ENCODE results near the gene KCNAB1. TPM values are rescaled to one million over a fixed set of nuclear protein-coding genes. Genes with fewer than 3 reads are reported as not detected.
A peak's percentile ranks its signal among the peaks of the same experiment; 100 is the strongest.

The KCNAB1 gene
- total and polyA plus RNA-seq, 4 donors, result 8.9 to 45.8 (median 17.8) TPM

- Histone ChIP-seq H3K4me3 (ENCODE audit: low read length in 2 of 2) (no peak overlapping the region), H3K9me3 (ENCODE audit: control insufficient read depth, low read length) (no peaks in the 10 kb centered on the region), H3K36me3 (ENCODE audit: control insufficient read depth in 1 of 2, insufficient read depth in 2 of 2, low read length in 1 of 2) (peaks cover 0 to 2% of the 10 kb centered on the region in 2 donors), H3K27me3 (ENCODE audit: control insufficient read depth in 1 of 2, insufficient read depth in 2 of 2, low read length in 1 of 2) (no peaks in the 10 kb centered on the region), H3K4me1 (ENCODE audit: control insufficient read depth in 1 of 2, insufficient read depth in 2 of 2, low read length in 2 of 2) (peaks cover 3 to 5% of the 10 kb centered on the region in 2 donors), H3K27ac (ENCODE audit: low read depth in 1 of 2, low read length in 2 of 2) (no peak overlapping the region)
- intact Hi-C loops (cut with DNase I), result loop anchor here in 1 of 2 donors (5.0 kb wide), 1 partner anchor 34 kb away; no protein-coding TSS in a partner anchor
- ATAC-seq (ENCODE audit: low FRiP score), result no peak
- no peak for DNase-seq
- WGBS, 2 donors, result 95 to 100% methylated on average over 1 of the region's 1 CpG
Observed at GRCh38 chr3:156495816-156496215, 375.4 kb downstream of the KCNAB1 start.

GRCh38 chr3:156497326-156497725 lies 376.9 kb downstream of the KCNAB1 start:
- no peak for ATAC-seq (ENCODE audit: low FRiP score)
- peaks cover under 1 to 3% of the 10 kb centered on the region in 2 donors for H3K4me1 ChIP-seq (ENCODE audit: control insufficient read depth in 1 of 2, insufficient read depth in 2 of 2, low read length in 2 of 2)
- DNase-seq, result no peak
- WGBS, 2 donors, result 19 to 20% methylated on average over 1 of the region's 1 CpG
- H3K27ac ChIP-seq (ENCODE audit: low read depth in 1 of 2, low read length in 2 of 2), result peak overlapping the region in 1 of 2 donors; percentile 49
- no peaks in the 10 kb centered on the region for H3K9me3 ChIP-seq (ENCODE audit: control insufficient read depth, low read length)
- H3K27me3 ChIP-seq (ENCODE audit: control insufficient read depth in 1 of 2, insufficient read depth in 2 of 2, low read length in 1 of 2), result no peaks in the 10 kb centered on the region
- intact Hi-C loops (cut with DNase I), result loop anchor here in 1 of 2 donors (5.0 kb wide), 1 partner anchor 35 kb away; no protein-coding TSS in a partner anchor
- H3K4me3 ChIP-seq (ENCODE audit: low read length in 2 of 2), result no peak overlapping the region
- H3K36me3 ChIP-seq (ENCODE audit: control insufficient read depth in 1 of 2, insufficient read depth in 2 of 2, low read length in 1 of 2), result peaks cover 0 to 2% of the 10 kb centered on the region in 2 donors

- H3K4me1 ChIP-seq (ENCODE audit: control insufficient read depth in 1 of 2, insufficient read depth in 2 of 2, low read length in 2 of 2), result no peaks in the 10 kb centered on the region
- ATAC-seq (ENCODE audit: low FRiP score) (no peak), DNase-seq (no peak)
- H3K27ac ChIP-seq (ENCODE audit: low read depth in 1 of 2, low read length in 2 of 2), result no peak overlapping the region
- no peaks in the 10 kb centered on the region for H3K27me3 ChIP-seq (ENCODE audit: control insufficient read depth in 1 of 2, insufficient read depth in 2 of 2, low read length in 1 of 2)
- intact Hi-C loops (cut with DNase I), result loop anchor here in 1 of 2 donors (5.0 kb wide), 1 partner anchor 36 kb away; no protein-coding TSS in a partner anchor
- H3K4me3 ChIP-seq (ENCODE audit: low read length in 2 of 2), result no peak overlapping the region
- no peaks in the 10 kb centered on the region for H3K9me3 ChIP-seq (ENCODE audit: control insufficient read depth, low read length)
- 95 to 98% methylated on average over 5 of the region's 5 CpGs for WGBS, 2 donors
- H3K36me3 ChIP-seq (ENCODE audit: control insufficient read depth in 1 of 2, insufficient read depth in 2 of 2, low read length in 1 of 2), result peaks cover 0 to 2% of the 10 kb centered on the region in 2 donors
Observed at GRCh38 chr3:156498307-156498706, 377.9 kb downstream of the KCNAB1 start.

- DNase-seq (no peak), ATAC-seq (ENCODE audit: low FRiP score) (no peak)
- H3K4me3 ChIP-seq (ENCODE audit: low read length in 2 of 2), result no peak overlapping the region
- H3K4me1 ChIP-seq (ENCODE audit: control insufficient read depth in 1 of 2, insufficient read depth in 2 of 2, low read length in 2 of 2), result no peaks in the 10 kb centered on the region
- no peak overlapping the region for H3K27ac ChIP-seq (ENCODE audit: low read depth in 1 of 2, low read length in 2 of 2)
- no peaks in the 10 kb centered on the region for H3K9me3 ChIP-seq (ENCODE audit: control insufficient read depth, low read length)
- no peaks in the 10 kb centered on the region for H3K36me3 ChIP-seq (ENCODE audit: control insufficient read depth in 1 of 2, insufficient read depth in 2 of 2, low read length in 1 of 2)
- intact Hi-C loops (cut with DNase I), result loop anchor here (10.0 kb wide), 2 partner anchors 52 to 462 kb away; no protein-coding TSS in a partner anchor
- H3K27me3 ChIP-seq (ENCODE audit: control insufficient read depth in 1 of 2, insufficient read depth in 2 of 2, low read length in 1 of 2), result no peaks in the 10 kb centered on the region
Observed at GRCh38 chr3:156507285-156507684, 386.9 kb downstream of the KCNAB1 start.

GRCh38 chr3:156509189-156510174 lies 389.1 kb downstream of the KCNAB1 start:
- H3K9me3 ChIP-seq (ENCODE audit: control insufficient read depth, low read length), result no peaks in the 10 kb centered on the region
- H3K4me3 ChIP-seq (ENCODE audit: low read length in 2 of 2), result no peak overlapping the region
- no peaks in the 10 kb centered on the region for H3K36me3 ChIP-seq (ENCODE audit: control insufficient read depth in 1 of 2, insufficient read depth in 2 of 2, low read length in 1 of 2)
- H3K4me1 ChIP-seq (ENCODE audit: control insufficient read depth in 1 of 2, insufficient read depth in 2 of 2, low read length in 2 of 2), result no peaks in the 10 kb centered on the region
- DNase-seq, result no peak
- peak; percentile 83 for ATAC-seq (ENCODE audit: low FRiP score)
- H3K27ac ChIP-seq (ENCODE audit: low read depth in 1 of 2, low read length in 2 of 2), result peak overlapping the region in 1 of 2 donors; percentile 20
- H3K27me3 ChIP-seq (ENCODE audit: control insufficient read depth in 1 of 2, insufficient read depth in 2 of 2, low read length in 1 of 2), result no peaks in the 10 kb centered on the region
- WGBS, 2 donors, result 67 to 69% methylated on average over 5 of the region's 5 CpGs
- intact Hi-C loops (cut with DNase I), result loop anchor here (1.0 to 10.0 kb wide), 5 partner anchors 55 to 465 kb away; no protein-coding TSS in a partner anchor

- intact Hi-C loops (cut with DNase I), result loop anchor here in 1 of 2 donors (5.0 kb wide), 1 partner anchor 340 kb away; no protein-coding TSS in a partner anchor
- Histone ChIP-seq H3K36me3 (ENCODE audit: control insufficient read depth in 1 of 2, insufficient read depth in 2 of 2, low read length in 1 of 2) (no peaks in the 10 kb centered on the region), H3K4me3 (ENCODE audit: low read length in 2 of 2) (no peak overlapping the region), H3K9me3 (ENCODE audit: control insufficient read depth, low read length) (no peaks in the 10 kb centered on the region), H3K27ac (ENCODE audit: low read depth in 1 of 2, low read length in 2 of 2) (no peak overlapping the region), H3K27me3 (ENCODE audit: control insufficient read depth in 1 of 2, insufficient read depth in 2 of 2, low read length in 1 of 2) (no peaks in the 10 kb centered on the region), H3K4me1 (ENCODE audit: control insufficient read depth in 1 of 2, insufficient read depth in 2 of 2, low read length in 2 of 2) (no peaks in the 10 kb centered on the region)
- ATAC-seq (ENCODE audit: low FRiP score) (no peak), DNase-seq (no peak)
- WGBS, 2 donors, result 88 to 91% methylated on average over 2 of the region's 2 CpGs
Observed at GRCh38 chr3:156511987-156512677, 391.8 kb downstream of the KCNAB1 start.

- no peaks in the 10 kb centered on the region for H3K9me3 ChIP-seq (ENCODE audit: control insufficient read depth, low read length)
- no peaks in the 10 kb centered on the region for H3K27me3 ChIP-seq (ENCODE audit: control insufficient read depth in 1 of 2, insufficient read depth in 2 of 2, low read length in 1 of 2)
- intact Hi-C loops (cut with DNase I), result loop anchor here in 1 of 2 donors (5.0 kb wide), 1 partner anchor 341 kb away; no protein-coding TSS in a partner anchor
- 79 to 83% methylated on average over 5 of the region's 5 CpGs for WGBS, 2 donors
- no peaks in the 10 kb centered on the region for H3K4me1 ChIP-seq (ENCODE audit: control insufficient read depth in 1 of 2, insufficient read depth in 2 of 2, low read length in 2 of 2)
- H3K27ac ChIP-seq (ENCODE audit: low read depth in 1 of 2, low read length in 2 of 2), result no peak overlapping the region
- ATAC-seq (ENCODE audit: low FRiP score) (no peak), DNase-seq (no peak)
- H3K36me3 ChIP-seq (ENCODE audit: control insufficient read depth in 1 of 2, insufficient read depth in 2 of 2, low read length in 1 of 2), result no peaks in the 10 kb centered on the region
- H3K4me3 ChIP-seq (ENCODE audit: low read length in 2 of 2), result no peak overlapping the region
Observed at GRCh38 chr3:156513619-156514018, 393.2 kb downstream of the KCNAB1 start.

- WGBS, 2 donors, result 48 to 59% methylated on average over 3 of the region's 3 CpGs
- no peak for DNase-seq
- Histone ChIP-seq H3K9me3 (ENCODE audit: control insufficient read depth, low read length) (no peaks in the 10 kb centered on the region), H3K27ac (ENCODE audit: low read depth in 1 of 2, low read length in 2 of 2) (no peak overlapping the region), H3K36me3 (ENCODE audit: control insufficient read depth in 1 of 2, insufficient read depth in 2 of 2, low read length in 1 of 2) (no peaks in the 10 kb centered on the region), H3K4me1 (ENCODE audit: control insufficient read depth in 1 of 2, insufficient read depth in 2 of 2, low read length in 2 of 2) (no peaks in the 10 kb centered on the region), H3K4me3 (ENCODE audit: low read length in 2 of 2) (no peak overlapping the region), H3K27me3 (ENCODE audit: control insufficient read depth in 1 of 2, insufficient read depth in 2 of 2, low read length in 1 of 2) (no peaks in the 10 kb centered on the region)
- intact Hi-C loops (cut with DNase I), result no loop called here
- ATAC-seq (ENCODE audit: low FRiP score), result peak; percentile 57
Observed at GRCh38 chr3:156516284-156516683, 395.9 kb downstream of the KCNAB1 start.

All from aorta (tissue), 5 donors.